ENCODE data around the gene ARRDC5.
A peak's percentile ranks its signal among the peaks of the same experiment; 100 is the strongest.
"Not testable (repeated sequence)": the region's sequence is repeated elsewhere in the genome, so short reads cannot be mapped to it uniquely, and the experiment has no call there.

Gene ARRDC5

GRCh38 chr19:4914736-4915501 lies 12.2 kb upstream of the ARRDC5 start:
- Mint-ChIP-seq H3K4me3 (peak overlapping the region; percentile 100), H3K4me1 (peaks cover 58% of the 10 kb centered on the region), H3K36me3 (peaks cover 6% of the 10 kb centered on the region), H3K27ac (peak overlapping the region; percentile 100), H3K27me3 (no peaks in the 10 kb centered on the region), H3K9me3 (no peaks in the 10 kb centered on the region)

GRCh38 chr19:4913996-4914735 lies 11.5 kb upstream of the ARRDC5 start:
- H3K36me3 Mint-ChIP-seq, result peaks cover 6% of the 10 kb centered on the region
- peaks cover 58% of the 10 kb centered on the region for H3K4me1 Mint-ChIP-seq
- peak overlapping the region; percentile 100 for H3K4me3 Mint-ChIP-seq
- H3K27ac Mint-ChIP-seq, result peak overlapping the region; percentile 100
- H3K9me3 Mint-ChIP-seq, result no peaks in the 10 kb centered on the region
- H3K27me3 Mint-ChIP-seq, result no peaks in the 10 kb centered on the region

DNA sequence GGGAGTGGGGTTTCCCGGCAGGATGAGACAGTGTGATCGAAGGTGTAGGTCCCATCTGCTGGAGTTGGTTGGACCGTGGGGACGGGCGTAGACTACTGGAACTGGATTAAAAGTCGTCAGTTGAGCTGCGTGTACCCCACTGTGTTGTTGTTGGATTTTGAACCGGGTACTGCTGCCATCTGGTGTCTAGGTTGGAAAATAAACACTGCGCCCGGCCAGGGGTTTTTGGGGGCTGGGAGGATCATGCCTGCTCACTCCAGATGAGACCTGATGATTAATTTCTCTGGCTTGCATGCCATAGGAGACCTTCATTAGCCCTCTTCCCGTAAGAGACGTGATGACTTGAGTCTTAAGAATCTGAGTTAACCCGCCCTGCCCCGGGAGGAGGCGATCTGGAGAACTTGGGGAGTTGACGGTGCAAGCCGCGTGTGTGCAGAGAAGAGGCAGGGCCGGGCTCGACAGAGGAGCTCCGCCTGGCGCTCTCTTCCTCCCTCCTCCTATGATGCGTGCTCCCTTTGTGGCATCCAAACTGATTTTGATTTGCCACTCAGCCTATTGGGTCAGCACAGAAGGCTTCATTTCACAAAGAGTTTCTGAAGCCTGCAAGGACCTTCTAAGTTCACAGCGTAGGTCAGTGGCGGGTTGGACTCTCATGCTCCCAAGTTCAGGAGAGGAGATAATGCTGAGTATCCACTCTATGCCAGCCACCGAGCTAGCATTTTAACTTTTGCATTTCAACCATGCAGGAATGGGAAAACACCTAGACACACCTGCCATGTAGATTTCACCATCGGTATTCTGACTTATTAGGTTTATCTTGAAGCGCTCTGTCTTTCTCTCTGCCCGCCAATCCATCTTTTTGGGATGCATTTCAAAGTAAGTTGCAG lies 9.3 kb upstream of the ARRDC5 start:
- peaks cover 70% of the 10 kb centered on the region for H3K4me1 Mint-ChIP-seq

GRCh38 chr19:4911314-4911713 lies 8.6 kb upstream of the ARRDC5 start:
- peak overlapping the region; percentile 100 for H3K4me3 Mint-ChIP-seq
- peaks cover 3% of the 10 kb centered on the region for H3K36me3 Mint-ChIP-seq
- no peaks in the 10 kb centered on the region for H3K27me3 Mint-ChIP-seq
- H3K27ac Mint-ChIP-seq, result peak overlapping the region; percentile 86
- H3K9me3 Mint-ChIP-seq, result no peaks in the 10 kb centered on the region
- H3K4me1 Mint-ChIP-seq, result peaks cover 64% of the 10 kb centered on the region

More for the DNA sequence above, 9.3 kb upstream of the ARRDC5 start:
- no peaks in the 10 kb centered on the region for H3K9me3 Mint-ChIP-seq
- no peaks in the 10 kb centered on the region for H3K27me3 Mint-ChIP-seq
- H3K36me3 Mint-ChIP-seq, result peaks cover 6% of the 10 kb centered on the region
- peak overlapping the region; percentile 100 for H3K4me3 Mint-ChIP-seq
- peak overlapping the region; percentile 86 for H3K27ac Mint-ChIP-seq

GRCh38 chr19:4910594-4911281 lies 8.0 kb upstream of the ARRDC5 start:
- Mint-ChIP-seq H3K4me1 (peaks cover 60% of the 10 kb centered on the region), H3K36me3 (peaks cover 3% of the 10 kb centered on the region), H3K27me3 (no peaks in the 10 kb centered on the region), H3K27ac (peak overlapping the region; percentile 86), H3K9me3 (no peaks in the 10 kb centered on the region), H3K4me3 (peak overlapping the region; percentile 100)

DNA sequence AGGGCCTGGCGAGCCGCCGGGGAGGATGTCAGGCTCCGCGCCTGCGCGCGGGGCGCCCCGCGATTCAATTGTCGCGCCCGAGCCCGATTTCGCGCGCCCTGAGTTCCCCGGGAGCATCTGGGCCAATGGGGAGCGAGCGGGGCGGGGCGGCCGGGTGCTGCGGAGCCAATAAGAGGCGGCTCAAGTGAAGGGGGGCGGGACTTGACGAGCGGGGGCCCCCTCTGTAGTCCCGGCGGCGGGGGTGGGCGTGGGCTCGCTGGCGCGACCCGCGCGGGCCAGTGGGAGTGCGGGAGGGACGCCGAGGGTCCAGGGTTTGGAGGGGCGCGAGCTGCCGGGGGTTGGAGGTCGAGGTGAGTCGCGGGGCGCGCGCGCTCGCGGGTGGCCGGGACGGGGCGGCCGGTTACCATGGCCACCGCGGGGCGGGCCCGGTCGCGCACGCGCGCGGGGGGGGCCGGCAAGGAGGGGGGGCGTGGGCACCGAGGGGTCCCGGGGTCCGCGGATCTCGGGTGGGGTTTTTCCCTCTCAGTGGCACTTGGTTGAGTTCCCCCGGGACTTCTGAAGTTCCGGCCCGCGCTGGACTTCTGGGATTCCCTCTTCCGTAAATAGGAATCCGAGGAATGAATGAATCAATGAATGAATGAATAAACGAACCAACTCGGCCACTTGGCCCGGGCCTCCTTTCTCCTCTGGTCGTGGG lies 7.3 kb upstream of the ARRDC5 start:
- Mint-ChIP-seq H3K27me3 (no peaks in the 10 kb centered on the region), H3K4me1 (peaks cover 54% of the 10 kb centered on the region), H3K36me3 (peaks cover 3% of the 10 kb centered on the region), H3K27ac (peak overlapping the region; percentile 82), H3K9me3 (no peaks in the 10 kb centered on the region), H3K4me3 (peak overlapping the region; percentile 100)

DNA sequence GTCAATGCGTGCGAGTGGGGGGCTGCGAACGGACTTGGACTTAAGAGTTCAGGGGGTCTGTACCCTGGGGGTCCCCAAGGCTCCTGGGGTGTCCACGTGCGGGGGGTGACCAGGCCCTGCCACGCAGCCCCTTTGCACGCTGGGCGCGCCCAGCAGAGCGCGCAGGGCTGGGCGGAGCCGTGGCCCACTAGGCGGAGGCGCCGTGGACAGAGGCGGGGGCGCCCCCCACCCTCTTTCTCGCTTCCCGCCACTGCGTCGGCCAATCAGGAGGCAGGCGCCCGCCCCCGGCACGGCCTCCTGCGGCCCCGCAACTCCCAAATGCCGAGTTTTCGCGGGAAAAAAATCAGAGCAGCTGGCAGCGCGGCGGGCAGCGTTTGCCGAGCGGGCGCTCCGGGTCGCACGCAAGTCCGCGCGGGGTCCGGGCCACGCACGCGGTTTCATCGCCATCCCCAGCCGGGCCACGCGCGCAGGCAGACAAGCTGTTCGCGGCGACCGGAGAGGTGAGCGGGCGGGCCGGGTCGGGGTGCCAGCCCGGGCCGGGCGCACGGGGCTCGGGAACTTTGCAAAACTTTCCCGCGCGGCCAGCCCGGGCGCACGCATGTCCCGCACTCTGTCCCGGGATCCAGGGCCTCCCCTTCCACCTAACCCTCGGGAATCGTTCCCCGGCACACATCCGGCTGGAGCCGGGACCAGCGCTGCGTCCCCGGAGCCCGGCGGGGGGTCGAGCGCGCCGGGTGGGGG lies 6.6 kb upstream of the ARRDC5 start, which contains the start of gene UHRF1:
Gene UHRF1, plus strand, starts transcription at position 346 of the 741 bp plus-strand sequence. CDS start 1,385 bp downstream, outside the sequence.
- H3K27ac Mint-ChIP-seq, result peak within 1 kb of the TSS; percentile 82
- H3K4me1 Mint-ChIP-seq, result peaks cover 47% of the 10 kb centered on the region
- no peaks in the 10 kb centered on the region for H3K27me3 Mint-ChIP-seq
- H3K4me3 Mint-ChIP-seq, result peak within 1 kb of the TSS; percentile 100
- H3K9me3 Mint-ChIP-seq, result no peaks in the 10 kb centered on the region
- H3K36me3 Mint-ChIP-seq, result peaks cover 3% of the 10 kb centered on the region

GRCh38 chr19:4908781-4909155 lies 6.1 kb upstream of the ARRDC5 start:
- no peaks in the 10 kb centered on the region for H3K27me3 Mint-ChIP-seq
- peaks cover 41% of the 10 kb centered on the region for H3K4me1 Mint-ChIP-seq
- peak overlapping the region; percentile 57 for H3K4me3 Mint-ChIP-seq
- H3K36me3 Mint-ChIP-seq, result peaks cover 3% of the 10 kb centered on the region
- H3K9me3 Mint-ChIP-seq, result no peaks in the 10 kb centered on the region
- no peak overlapping the region for H3K27ac Mint-ChIP-seq

GRCh38 chr19:4908360-4908759 lies 5.7 kb upstream of the ARRDC5 start:
- no peaks in the 10 kb centered on the region for H3K27me3 Mint-ChIP-seq
- peak overlapping the region; percentile 73 for H3K27ac Mint-ChIP-seq
- H3K36me3 Mint-ChIP-seq, result peaks cover 3% of the 10 kb centered on the region
- no peaks in the 10 kb centered on the region for H3K9me3 Mint-ChIP-seq
- H3K4me3 Mint-ChIP-seq, result peak overlapping the region; percentile 57
- H3K4me1 Mint-ChIP-seq, result peaks cover 40% of the 10 kb centered on the region

DNA sequence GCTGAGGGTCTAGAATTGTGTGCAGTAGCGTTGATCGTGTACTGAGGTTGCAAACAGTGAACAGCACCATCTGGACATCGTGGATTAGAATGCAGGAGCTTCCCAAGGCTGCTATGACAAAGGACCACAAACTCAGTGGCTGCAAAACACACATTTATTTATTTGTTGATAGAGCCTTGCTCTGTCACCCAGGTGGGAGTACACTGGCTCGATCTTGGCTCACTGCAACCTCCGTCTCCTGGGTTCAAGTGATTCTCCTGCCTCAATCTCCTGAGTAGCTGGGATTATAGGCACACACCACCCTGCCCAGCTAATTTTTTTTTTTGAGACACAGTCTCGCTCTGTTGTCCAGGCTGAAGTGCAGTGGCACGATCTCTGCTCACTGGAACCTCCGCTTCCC lies 4.3 kb upstream of the ARRDC5 start:
- H3K27ac Mint-ChIP-seq, result no peak overlapping the region
- no peaks in the 10 kb centered on the region for H3K27me3 Mint-ChIP-seq
- H3K4me1 Mint-ChIP-seq, result peaks cover 35% of the 10 kb centered on the region
- no peaks in the 10 kb centered on the region for H3K9me3 Mint-ChIP-seq
- H3K36me3 Mint-ChIP-seq, result peaks cover 3% of the 10 kb centered on the region
- no peak overlapping the region for H3K4me3 Mint-ChIP-seq

- no peaks in the 10 kb centered on the region for H3K36me3 Mint-ChIP-seq
- H3K27me3 Mint-ChIP-seq, result no peaks in the 10 kb centered on the region
- no peak overlapping the region for H3K27ac Mint-ChIP-seq
- no peak overlapping the region for H3K4me3 Mint-ChIP-seq
- H3K4me1 Mint-ChIP-seq, result peaks cover 20% of the 10 kb centered on the region
- no peaks in the 10 kb centered on the region for H3K9me3 Mint-ChIP-seq
These were observed 1.8 kb upstream of the ARRDC5 start for GRCh38 chr19:4904481-4904880.

DNA sequence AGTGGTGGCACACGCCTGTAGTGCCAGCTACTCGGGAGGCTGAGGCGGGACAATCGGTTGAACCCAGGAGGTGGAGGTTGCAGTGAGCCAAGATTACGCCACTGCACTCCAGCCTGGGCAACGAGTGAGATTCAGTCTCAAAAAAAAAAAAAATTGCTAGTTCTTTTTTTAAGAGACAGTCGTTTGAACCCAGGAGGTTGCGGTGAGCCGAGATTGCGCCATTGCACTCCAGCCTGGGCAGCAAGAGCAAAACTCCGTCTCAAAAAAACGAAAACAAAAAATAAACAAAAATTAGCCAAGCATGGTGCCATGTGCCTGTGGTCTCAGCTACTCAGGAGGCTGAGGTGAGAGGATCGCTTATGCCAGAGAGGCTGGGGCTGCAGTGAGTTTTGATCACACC lies 1.8 kb downstream of the ARRDC5 start:
- not testable (repeated sequence) for H3K27me3 Mint-ChIP-seq, H3K4me3 Mint-ChIP-seq, H3K4me1 Mint-ChIP-seq

GRCh38 chr19:4897146-4897545 lies 5.5 kb downstream of the ARRDC5 start:
- Mint-ChIP-seq H3K27ac (no peak overlapping the region), H3K4me1 (peaks cover 2% of the 10 kb centered on the region), H3K36me3 (no peaks in the 10 kb centered on the region), H3K4me3 (no peak overlapping the region), H3K27me3 (no peaks in the 10 kb centered on the region), H3K9me3 (no peaks in the 10 kb centered on the region)

More for the DNA sequence above, 1.8 kb downstream of the ARRDC5 start:
- not testable (repeated sequence) for H3K9me3 Mint-ChIP-seq, H3K27ac Mint-ChIP-seq, H3K36me3 Mint-ChIP-seq

GRCh38 chr19:4896372-4896771 lies 6.3 kb downstream of the ARRDC5 start:
- H3K27me3 Mint-ChIP-seq, result no peaks in the 10 kb centered on the region
- no peaks in the 10 kb centered on the region for H3K36me3 Mint-ChIP-seq
- H3K4me3 Mint-ChIP-seq, result no peak overlapping the region
- H3K9me3 Mint-ChIP-seq, result no peaks in the 10 kb centered on the region
- H3K27ac Mint-ChIP-seq, result peak overlapping the region; percentile 23
- no peaks in the 10 kb centered on the region for H3K4me1 Mint-ChIP-seq

Data from activated naive CD4-positive, alpha-beta T cell treated with anti-CD3 and anti-CD28 coated beads, Interleukin-2, amount 50 U/mL, for 24 hours (primary cell).